GM21619 (cell line): ENCODE results near the gene XKR7.
"Not testable (repeated sequence)": the region's sequence is repeated elsewhere in the genome, so short reads cannot be mapped to it uniquely, and the experiment has no call there.

Experiments used
- ATAC-seq: cut with Tn5 transposase; IDR thresholded peaks from one replicate; pipeline ENCODE4 v1.9.1; 2021; ENCODE audit not compliant: unreplicated experiment

The XKR7 gene

GRCh38 chr20:32010666-32011065 is 42.7 kb downstream of the XKR7 start:
- no peak for ATAC-seq

- no peak for ATAC-seq
Observed at GRCh38 chr20:32012159-32012688, 44.3 kb downstream of the XKR7 start.

- ATAC-seq = no peak
Observed at GRCh38 chr20:32013326-32013725, 45.4 kb downstream of the XKR7 start.

GRCh38 chr20:32017711-32018251 is 49.8 kb downstream of the XKR7 start:
- ATAC-seq = no peak

GRCh38 chr20:32018269-32019155 is 50.6 kb downstream of the XKR7 start:
- no peak for ATAC-seq

DNA sequence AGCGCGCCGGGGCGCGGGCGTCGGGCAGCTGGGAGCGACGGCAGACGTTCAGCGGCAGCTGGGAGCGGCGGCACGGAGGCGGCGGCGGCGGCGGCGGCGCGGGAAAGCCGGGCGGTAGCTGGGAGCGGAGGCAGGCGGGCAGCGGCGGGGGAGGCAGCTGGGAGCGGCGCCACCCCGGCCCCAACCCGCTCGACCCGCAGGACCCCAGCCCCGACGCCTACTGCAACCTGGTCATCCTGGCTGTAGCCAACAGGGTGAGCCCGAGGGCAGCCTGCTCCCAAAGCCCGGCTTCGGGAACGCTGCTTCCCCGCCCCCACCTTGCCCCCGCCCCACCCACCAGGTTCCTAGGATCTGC is 51.2 kb downstream of the XKR7 start:
- ATAC-seq = no peak

GRCh38 chr20:32019563-32020463 is 51.9 kb downstream of the XKR7 start:
- ATAC-seq = no peak

DNA sequence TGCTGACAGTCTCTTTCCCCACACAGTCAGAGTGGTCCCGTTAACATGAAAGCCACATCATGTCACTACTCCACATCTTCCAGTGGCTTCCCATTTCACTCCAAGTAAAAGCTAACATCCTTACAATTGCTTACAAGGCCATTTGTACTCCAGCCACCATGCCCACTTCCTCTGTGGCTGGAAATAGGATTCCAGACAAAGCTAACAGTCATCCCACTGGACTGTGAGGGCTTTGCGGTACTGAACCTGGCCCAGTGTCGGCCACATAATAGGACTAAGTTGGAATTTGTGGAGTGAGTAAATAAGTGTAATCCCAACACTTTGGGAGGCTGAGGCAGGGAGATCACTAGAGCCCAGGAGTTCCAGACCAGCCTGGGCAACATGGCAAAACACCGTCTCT is 53.1 kb downstream of the XKR7 start:
- no peak for ATAC-seq

- ATAC-seq = no peak
Observed at GRCh38 chr20:32024683-32025295, 56.8 kb downstream of the XKR7 start.

DNA sequence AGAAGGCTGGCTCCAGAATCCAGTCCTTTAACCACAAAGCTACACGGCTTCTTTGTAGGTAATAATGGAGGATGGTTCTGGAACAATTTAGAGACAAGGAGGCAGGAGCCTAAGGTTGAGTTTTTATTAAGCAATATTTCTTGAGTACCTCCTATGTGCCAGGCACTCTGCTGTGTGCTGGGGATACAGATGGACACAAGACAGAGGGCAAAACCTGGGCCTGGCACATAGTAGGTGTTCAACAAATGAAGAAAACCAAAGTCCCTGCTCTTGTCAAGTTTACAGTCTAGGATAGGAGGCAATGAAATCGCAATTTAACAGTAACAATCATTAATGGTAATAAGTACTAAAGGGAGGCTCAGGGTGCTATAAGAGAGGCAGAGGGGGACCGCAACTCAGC is 59.7 kb downstream of the XKR7 start:
- no peak for ATAC-seq

GRCh38 chr20:32028647-32029372 is 60.9 kb downstream of the XKR7 start:
- ATAC-seq = no peak

GRCh38 chr20:32029561-32029960 is 61.6 kb downstream of the XKR7 start:
- ATAC-seq = no peak

- ATAC-seq = no peak
Observed at GRCh38 chr20:32031007-32031958, 63.3 kb downstream of the XKR7 start.

GRCh38 chr20:32033316-32033715 is 65.4 kb downstream of the XKR7 start:
- ATAC-seq = no peak

GRCh38 chr20:32033721-32034120 is 65.8 kb downstream of the XKR7 start:
- not testable (repeated sequence) for ATAC-seq

DNA sequence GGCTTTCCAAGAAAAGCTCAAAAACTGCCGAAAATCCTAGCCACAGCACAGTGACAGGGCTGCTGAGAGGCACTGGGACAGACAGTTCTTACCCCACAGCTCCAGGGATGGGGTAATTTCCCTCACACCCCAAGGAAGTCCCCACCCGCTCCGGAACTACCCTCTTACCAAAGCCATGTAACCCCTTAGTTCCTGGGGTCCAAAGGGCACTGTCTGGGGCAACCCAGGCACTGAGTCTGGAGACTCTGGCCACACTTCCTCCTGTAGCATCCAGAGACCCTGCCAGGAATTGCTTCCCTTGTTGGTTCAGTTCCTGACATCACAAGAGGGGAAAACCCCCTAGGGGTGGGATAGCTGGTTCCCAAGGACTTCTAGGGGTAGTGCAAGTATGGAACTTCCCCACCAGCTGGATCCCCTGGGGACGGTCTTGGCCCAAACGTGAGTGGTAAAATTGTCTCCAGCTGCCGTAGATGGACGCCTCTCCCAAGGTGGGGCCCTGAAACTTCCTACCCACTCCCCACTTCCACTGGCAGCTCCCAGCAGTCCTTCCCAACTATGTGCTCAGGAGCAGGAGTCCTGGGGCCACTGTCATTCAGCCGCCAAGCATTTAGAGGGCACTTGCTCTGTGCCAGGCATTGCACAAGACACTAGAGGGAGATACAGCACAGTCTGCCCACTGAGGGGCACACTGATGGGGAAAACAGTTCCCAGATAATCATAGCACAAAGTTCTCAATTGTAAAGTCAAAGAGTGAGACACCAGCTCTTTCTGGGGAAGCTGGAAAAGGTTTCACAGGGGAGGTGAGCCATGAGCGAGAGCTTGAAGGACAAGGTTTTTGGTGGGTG is 66.9 kb downstream of the XKR7 start:
- no peak for ATAC-seq

DNA sequence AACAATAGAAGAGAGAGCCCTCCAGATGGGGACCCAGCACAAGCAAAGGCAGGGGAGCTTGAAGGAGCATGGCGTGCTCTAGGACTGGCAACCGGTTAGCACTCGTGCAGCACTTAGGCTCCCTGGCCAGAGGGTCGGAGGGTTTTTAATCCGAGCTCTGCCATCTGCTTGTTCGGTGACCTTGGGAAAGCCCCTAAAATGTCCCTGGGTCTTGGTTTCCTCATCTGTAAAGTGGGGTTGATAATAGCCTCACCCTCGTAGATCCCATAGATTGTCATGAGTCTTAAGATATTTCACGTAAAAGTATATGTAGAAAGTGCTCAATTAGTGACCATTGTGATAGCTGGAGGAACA is 67.5 kb downstream of the XKR7 start:
- ATAC-seq = no peak

DNA sequence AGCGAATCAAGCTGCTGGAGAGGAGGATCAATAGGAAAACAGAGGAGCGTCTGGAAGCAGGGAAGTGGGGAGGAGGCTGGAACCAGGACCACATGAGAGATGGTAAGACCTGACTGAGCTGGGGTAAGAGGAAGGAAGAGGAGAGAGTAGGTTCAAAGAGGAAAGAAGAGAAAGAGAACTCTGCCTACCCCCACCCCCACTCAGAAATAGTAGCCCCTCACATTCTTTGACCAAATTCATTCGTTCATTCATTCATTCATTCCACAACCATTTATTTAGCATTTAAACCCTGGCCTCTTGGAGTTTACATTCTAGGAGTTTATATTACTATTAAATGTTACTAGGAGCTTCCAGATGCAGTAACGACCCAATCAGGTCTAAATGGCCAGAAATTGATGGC is 68.3 kb downstream of the XKR7 start:
- no peak for ATAC-seq
